ENCODE measurements around the gene IDH2. TPM values are rescaled to one million over a fixed set of nuclear protein-coding genes. Genes with fewer than 3 reads are reported as not detected.

IDH2 gene
- total and polyA plus RNA-seq, 2 of the 4 experiments (the other 2 are of a cell fraction): 84.9 to 118 TPM

- no peak overlapping the region for H3K4me2 ChIP-seq (ENCODE audit: low read depth, low read length)
- CTCF ChIA-PET: no interaction called here
- H3K36me3 ChIP-seq (ENCODE audit: control insufficient read depth, insufficient read depth, low read length): no peaks in the 10 kb centered on the region
- no peak overlapping the region for H2BK15ac ChIP-seq (ENCODE audit: low read depth, low read length)
- intact Hi-C loops (cut with micrococcal nuclease) (no loop called here), dilution Hi-C loops (cut with HindIII; ENCODE audit: low sequenced_read_pairs, unreplicated experiment) (no loop called here), in situ Hi-C loops (cut with MboI; ENCODE audit: low sequenced_read_pairs) (no loop called here)
- DNase-seq: no peak
- no peaks in the 10 kb centered on the region for H3K79me1 ChIP-seq (ENCODE audit: low read depth in 1 of 2, low read length in 2 of 2)
- H4K5ac ChIP-seq (ENCODE audit: low read depth, low read length): no peak overlapping the region
- no peak overlapping the region for H2AK9ac ChIP-seq (replicated peaks; ENCODE audit: low read depth, low read length, poor library complexity)
- no peaks in the 10 kb centered on the region for H3K9me3 ChIP-seq (ENCODE audit: control insufficient read depth, insufficient read depth, low read length)
- H3K9me1 ChIP-seq (ENCODE audit: insufficient read depth, low read length): no peaks in the 10 kb centered on the region
- no peak overlapping the region for H2BK120ac ChIP-seq (ENCODE audit: low read depth, low read length)
- no peak overlapping the region for H4K8ac ChIP-seq (ENCODE audit: low read depth in 2 of 2, low read length in 2 of 2)
- no peak for ATAC-seq (ENCODE audit: low read depth)
- no peak overlapping the region for H3K4ac ChIP-seq (ENCODE audit: low read depth, low read length)
- no peak overlapping the region for H3K18ac ChIP-seq (ENCODE audit: low read depth, low read length)
- no peak overlapping the region for H2AFZ ChIP-seq (replicated peaks; ENCODE audit: low read length, poor library complexity)
- no peak for TF ChIP-seq BHLHE40 (IDR thresholded peaks at IDR 0.05; ENCODE audit: low read depth, low read length)
- TF ChIP-seq POLR2A (IDR thresholded peaks at IDR 0.05; ENCODE audit: low read depth, low read length): no peak
- TF ChIP-seq NFE2L2 (IDR thresholded peaks at IDR 0.05; ENCODE audit: low read depth, low read length): no peak
- no peak for TF ChIP-seq CEBPB (IDR thresholded peaks at IDR 0.05; ENCODE audit: low read depth, low read length)
- no peak for TF ChIP-seq RAD21 (IDR thresholded peaks at IDR 0.05; ENCODE audit: low read length)
- no peak for TF ChIP-seq USF2 (IDR thresholded peaks at IDR 0.05; ENCODE audit: low read depth, low read length)
- TF ChIP-seq RCOR1 (IDR thresholded peaks at IDR 0.05; ENCODE audit: insufficient replicate concordance, low read length): no peak
- TF ChIP-seq MAFK (IDR thresholded peaks at IDR 0.05; ENCODE audit: low read depth, low read length): no peak
- no peak overlapping the region for H3K56ac ChIP-seq (ENCODE audit: extremely low read depth, insufficient read depth, low read length)
- H3K14ac ChIP-seq (replicated peaks; ENCODE audit: low read depth, low read length): no peak overlapping the region
- no peak overlapping the region for H2BK20ac ChIP-seq (ENCODE audit: low read depth, low read length)
- BruUV-seq (replicated peaks): no TSS peak
- no peak overlapping the region for H3K4me3 ChIP-seq (ENCODE audit: insufficient read depth, low read depth, low read length)
- no peak overlapping the region for H3K23ac ChIP-seq (ENCODE audit: low read depth, low read length)
- no peak overlapping the region for H4K91ac ChIP-seq (ENCODE audit: insufficient read depth, low read depth, low read length)
- no peak overlapping the region for H3K27ac ChIP-seq (ENCODE audit: insufficient read depth, low read length)
- H4K20me1 ChIP-seq (ENCODE audit: insufficient read depth, low read length): no peaks in the 10 kb centered on the region
- POLR2A ChIA-PET (ENCODE audit: unreplicated experiment): no interaction called here
- no peak overlapping the region for H2BK5ac ChIP-seq (ENCODE audit: low read depth, low read length, poor library complexity, severe bottlenecking)
- peaks cover 8% of the 10 kb centered on the region for H3K27me3 ChIP-seq (ENCODE audit: control insufficient read depth, insufficient read depth, low read length)
- no peak overlapping the region for H2AK5ac ChIP-seq (ENCODE audit: low read depth, low read length)
- H3K9ac ChIP-seq (ENCODE audit: low read depth, low read length): no peak overlapping the region
- no CpG with 5 or more reads among the region's 6 CpGs for WGBS, 2 experiments (ENCODE audit: extremely low coverage in 2 of 2, insufficient read length in 1 of 2)
- H3K4me1 ChIP-seq (ENCODE audit: control insufficient read depth, insufficient read depth, low read length): no peaks in the 10 kb centered on the region
Observed at GRCh38 chr15:90121086-90121485, 18.8 kb upstream of the IDH2 start.
